Panc1 (cell line): ENCODE measurements around the gene MCM5.

Experiments
- CTCF ChIP-seq: fragments of 450-650 bp; IDR thresholded peaks from 2 replicates; pipeline ENCODE4 v1.5.1; 2017; ENCODE audit warnings: mild to moderate bottlenecking
- POLR2AphosphoS5 ChIP-seq: IDR thresholded peaks from 2 replicates; pipeline ENCODE4 v1.6.1; 2012; ENCODE audit warnings: mild to moderate bottlenecking, low read depth, low read length, moderate library complexity
- REST ChIP-seq, 2 experiments: IDR thresholded peaks; 2 replicates each; pipeline ENCODE4 v1.6.1; 2011 to 2012; ENCODE audit warnings: low read depth in 2 of 2, control low read depth in 1 of 2, low read length in 1 of 2, mild to moderate bottlenecking in 1 of 2, moderate library complexity in 1 of 2; ENCODE audit not compliant: insufficient read depth in 1 of 2
- SIN3A ChIP-seq: IDR thresholded peaks from 2 replicates; pipeline ENCODE4 v1.6.1; 2012; ENCODE audit warnings: low read depth, mild to moderate bottlenecking, low read length, moderate library complexity, borderline replicate concordance; ENCODE audit not compliant: insufficient read depth
- TCF7L2 ChIP-seq: IDR thresholded peaks from 2 replicates; pipeline ENCODE4 v1.6.1; 2011; ENCODE audit warnings: mild to moderate bottlenecking, low read depth, low read length, inconsistent platforms

DNA sequence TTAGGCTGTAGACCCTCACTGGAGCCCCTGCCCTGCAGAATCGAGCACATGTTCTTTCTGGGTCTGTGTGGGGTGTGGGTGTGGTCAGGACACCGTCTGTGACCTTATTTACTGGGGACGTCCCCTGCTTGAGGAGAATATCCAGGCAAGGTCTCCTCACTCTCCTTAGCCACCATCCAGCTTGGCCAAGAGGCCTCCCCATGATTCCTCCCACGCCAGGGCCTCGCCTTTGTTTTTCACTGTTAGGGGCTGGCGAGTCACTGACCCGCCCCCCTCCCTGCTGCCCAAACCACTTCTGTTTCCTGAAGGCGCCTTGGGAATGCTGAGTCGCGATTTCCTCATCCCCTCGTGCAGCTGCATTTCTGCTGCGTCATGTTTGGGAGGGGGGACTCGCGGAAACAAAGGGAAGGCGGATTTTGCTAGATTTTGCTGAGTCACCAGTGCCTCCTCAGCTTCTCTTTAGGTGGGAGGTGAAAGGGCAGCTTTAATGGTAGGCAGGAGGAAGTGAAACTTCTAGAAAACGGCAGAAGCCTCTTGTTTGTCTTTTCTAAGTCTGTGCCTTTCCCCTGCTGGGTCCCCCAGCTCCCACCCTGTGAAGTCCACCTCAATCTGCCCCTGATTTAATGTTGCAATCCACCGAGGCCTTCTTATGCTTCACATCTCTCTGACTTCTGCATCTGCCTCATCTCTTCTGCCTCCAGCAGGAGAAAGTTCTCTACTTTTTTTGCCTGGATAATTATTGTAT lies 23.0 kb upstream of the MCM5 start:
- TF ChIP-seq CTCF, result no peak
- TF ChIP-seq SIN3A, result no peak
- no peak for TF ChIP-seq POLR2AphosphoS5
- no peak for TF ChIP-seq REST (IDR thresholded peaks at IDR 0.05; ENCODE audit: insufficient read depth in 1 of 2, low read depth in 2 of 2, low read length in 1 of 2)
- no peak for TF ChIP-seq TCF7L2
